A549 (cell line): ENCODE results near the gene UBE2L5. TPM values are rescaled to one million over a fixed set of nuclear protein-coding genes. Genes with fewer than 3 reads are reported as not detected.

ENCODE experiments used
- ATAC-seq, 2 experiments: fragments of 200-7000 bp in 1 of 2; fragments of >200 bp in 1 of 2; cut with Nextera tagmentation in 1 of 2; cut with Tn5 transposase in 1 of 2; 3 replicates each; pipeline versions ENCODE4 v1.8.0 to v1.9.1; 2018 to 2020; ENCODE audit warnings: mild to moderate bottlenecking in 1 of 2, moderate library complexity in 1 of 2
- CTCF ChIA-PET: fragments of 300-600 bp; sonication (Branson Sonifier 250); formaldehyde crosslinking; extraction: SDS; loops from one replicate; lab custom pipeline; 2021; ENCODE audit warnings: antibody characterized with exemption, inconsistent platforms; lab: Yijun Ruan, JAX
- POLR2A ChIA-PET: fragments of 350-600 bp; formaldehyde crosslinking; extraction: SDS; loops from one replicate; lab custom pipeline; 2021; ENCODE audit warnings: antibody characterized with exemption, inconsistent platforms; lab: Yijun Ruan, JAX
- DNase-seq, 2 experiments: peaks; one replicate each; pipeline versions ENCODE4 v3.0.0 to v3.0.0-alpha.2; 2011 to 2016; ENCODE audit warnings: low read depth in 1 of 2, low spot score in 1 of 2
- FAIRE-seq: peaks from 2 replicates; lab custom pipeline; 2011; peaks lifted over from hg19 to GRCh38; lab: Jason Lieb, UNC
- H3K27ac ChIP-seq, 2 experiments: fragments of >200 bp; sonication (Bioruptor Twin); formaldehyde crosslinking; 3 replicates each; pipeline ENCODE4 v1.5.1; 2016 to 2017
- H3K4me1 ChIP-seq: fragments of >200 bp; sonication (Bioruptor Twin); formaldehyde crosslinking; 3 replicates; pipeline ENCODE4 v1.6.1; 2016
- H3K4me2 ChIP-seq: fragments of >200 bp; sonication (Bioruptor Twin); formaldehyde crosslinking; 3 replicates; pipeline ENCODE4 v1.6.1; 2016
- H3K4me3 ChIP-seq: fragments of >200 bp; sonication (Bioruptor Twin); formaldehyde crosslinking; 3 replicates; pipeline ENCODE4 v1.5.1; 2016
- H3K9me3 ChIP-seq: fragments of >200 bp; sonication (Bioruptor Twin); formaldehyde crosslinking; 3 replicates; pipeline ENCODE4 v1.6.1; 2016
- BHLHE40 ChIP-seq: IDR thresholded peaks from 2 replicates; pipeline ENCODE4 v1.6.1; 2012; ENCODE audit warnings: low read depth, low read length, inconsistent platforms
- CBX2 ChIP-seq: fragments of 200-600 bp; sonication (generic); IDR thresholded peaks from 2 replicates; pipeline ENCODE4 v1.6.1; 2016; ENCODE audit warnings: low read depth, mild to moderate bottlenecking, borderline replicate concordance
- CBX8 ChIP-seq: fragments of 200-600 bp; sonication (generic); IDR thresholded peaks from 2 replicates; pipeline ENCODE4 v1.6.1; 2016
- CEBPB ChIP-seq, 2 experiments: fragments of >200 bp in 1 of 2; sonication (Bioruptor Twin) in 1 of 2; formaldehyde crosslinking in 1 of 2; IDR thresholded peaks; 2 replicates each; pipeline ENCODE4 v1.6.1; 2012 to 2016
- CHD4 ChIP-seq: fragments of 200-600 bp; sonication (generic); IDR thresholded peaks from 2 replicates; pipeline ENCODE4 v1.6.1; 2016; ENCODE audit warnings: antibody characterized with exemption, mild to moderate bottlenecking, borderline replicate concordance
- EHF ChIP-seq: fragments of 250-450 bp; sonication (Bioruptor Pico); IDR thresholded peaks from 2 replicates; pipeline ENCODE4 v1.5.0; 2020; ENCODE audit warnings: mild to moderate bottlenecking
- EHMT2 ChIP-seq: fragments of 200-600 bp; sonication (generic); IDR thresholded peaks from 2 replicates; pipeline ENCODE4 v1.6.1; 2016; ENCODE audit warnings: antibody characterized with exemption, low read depth, mild to moderate bottlenecking, moderate library complexity
- FOSL2 ChIP-seq, 2 experiments: fragments of 450-650 bp in 1 of 2; fragments of >200 bp in 1 of 2; sonication (Bioruptor Twin) in 1 of 2; formaldehyde crosslinking; IDR thresholded peaks; 2 replicates each; pipeline versions ENCODE4 v1.5.0 to v1.6.1; 2016 to 2020; ENCODE audit warnings: mild to moderate bottlenecking in 1 of 2, moderate library complexity in 1 of 2
- FOXS1 ChIP-seq: fragments of 250-450 bp; sonication (Bioruptor Pico); IDR thresholded peaks from 2 replicates; pipeline ENCODE4 v1.5.0; 2020; ENCODE audit warnings: mild to moderate bottlenecking, moderate library complexity
- HDAC2 ChIP-seq: fragments of 200-600 bp; sonication (generic); IDR thresholded peaks from 2 replicates; pipeline ENCODE4 v1.6.1; 2016
- HEYL ChIP-seq: fragments of 250-450 bp; sonication (Bioruptor Pico); IDR thresholded peaks from 2 replicates; pipeline ENCODE4 v1.8.0; 2021; ENCODE audit warnings: mild to moderate bottlenecking, moderate library complexity
- HOXB5 ChIP-seq: fragments of 250-450 bp; sonication (Bioruptor Pico); IDR thresholded peaks from 2 replicates; pipeline ENCODE4 v1.5.0; 2020; ENCODE audit warnings: mild to moderate bottlenecking, moderate library complexity
- KDM1A ChIP-seq: fragments of 200-600 bp; sonication (generic); IDR thresholded peaks from 2 replicates; pipeline ENCODE4 v1.6.1; 2016; ENCODE audit warnings: low read depth, mild to moderate bottlenecking
- MAZ ChIP-seq: fragments of 150-350 bp; IDR thresholded peaks from 2 replicates; pipeline ENCODE4 v1.6.1; 2014; ENCODE audit warnings: antibody characterized with exemption, low read depth, low read length, borderline replicate concordance
- NFE2L2 ChIP-seq: fragments of 150-350 bp; conservative IDR thresholded peaks from 2 replicates; pipeline ENCODE4 v1.6.1; 2014; ENCODE audit warnings: low read length
- PHF8 ChIP-seq: fragments of 200-600 bp; sonication (generic); IDR thresholded peaks from 2 replicates; pipeline ENCODE4 v1.6.1; 2016; ENCODE audit warnings: low read depth, mild to moderate bottlenecking, antibody characterized with exemption, moderate library complexity, borderline replicate concordance
- POLR2A ChIP-seq: IDR thresholded peaks from 2 replicates; pipeline ENCODE4 v1.6.1; 2012; ENCODE audit warnings: mild to moderate bottlenecking, low read length
- POLR2AphosphoS2 ChIP-seq: conservative IDR thresholded peaks from 2 replicates; pipeline ENCODE4 v1.6.1; 2012; ENCODE audit warnings: low read length, improper control_type of control experiment, inconsistent platforms
- RAD21 ChIP-seq, 2 experiments: fragments of >200 bp in 1 of 2; sonication (Bioruptor Twin) in 1 of 2; formaldehyde crosslinking in 1 of 2; IDR thresholded peaks in 1 of 2; conservative IDR thresholded peaks in 1 of 2; 2 replicates in 1 of 2; 3 replicates in 1 of 2; pipeline ENCODE4 v1.6.1; 2012 to 2018; ENCODE audit warnings: inconsistent platforms in 1 of 2
- RARB ChIP-seq: fragments of 250-450 bp; sonication (Bioruptor Pico); IDR thresholded peaks from 2 replicates; pipeline ENCODE4 v1.8.0; 2021; ENCODE audit warnings: mild to moderate bottlenecking, moderate library complexity
- RNF2 ChIP-seq: fragments of 200-600 bp; sonication (generic); IDR thresholded peaks from 2 replicates; pipeline ENCODE4 v1.6.1; 2016; ENCODE audit warnings: low read depth, mild to moderate bottlenecking, antibody characterized with exemption, moderate library complexity, borderline replicate concordance
- TP53 ChIP-seq: fragments of 250-450 bp; sonication (Bioruptor Pico); IDR thresholded peaks from 2 replicates; pipeline ENCODE4 v1.5.0; 2021; ENCODE audit warnings: mild to moderate bottlenecking, moderate library complexity
- ZC3H11A ChIP-seq: fragments of 450-650 bp; IDR thresholded peaks from 2 replicates; pipeline ENCODE4 v1.6.1; 2014; ENCODE audit warnings: antibody characterized with exemption, mild to moderate bottlenecking
- ZNF302 ChIP-seq: fragments of 250-450 bp; sonication (Bioruptor Pico); IDR thresholded peaks from 2 replicates; pipeline ENCODE4 v1.9.0; 2021; ENCODE audit warnings: inconsistent platforms, mild to moderate bottlenecking, moderate library complexity
- WGBS: methylation state at CpG from one replicate; pipeline ENCODE4 v1.1.6; 2017; ENCODE audit errors: missing lambda C conversion rate; 5-methylcytosine and 5-hydroxymethylcytosine counted together
- polyA plus RNA-seq, 4 experiments: library from polyadenylated mRNA; depleted of rRNA in 3 of 4; stranded (reverse); fragments of >200 nt; fragmentation: RNase III in 1 of 4; extraction: RNeasy Plus Mini Kit Qiagen cat#74134 plus additional on column Dnase treatment in 1 of 4; gene quantifications; 2 replicates in 3 of 4; 3 replicates in 1 of 4; pipeline ENCODE4 v1.2.3, GENCODE V29; 2011 to 2017
- TF ChIP-seq, protein P1 (sequence below): IDR thresholded peaks from 2 replicates; pipeline ENCODE4 v1.6.1; 2012
- TF ChIP-seq, protein P2 (sequence below): fragments of >200 bp; sonication (Bioruptor Twin); formaldehyde crosslinking; IDR thresholded peaks from 3 replicates; pipeline ENCODE4 v1.5.1; 2016

Gene UBE2L5
- polyA plus RNA-seq, 2 of the 4 experiments (the other 2 are of a cell fraction) = 0.31 TPM; not detected in 1

DNA sequence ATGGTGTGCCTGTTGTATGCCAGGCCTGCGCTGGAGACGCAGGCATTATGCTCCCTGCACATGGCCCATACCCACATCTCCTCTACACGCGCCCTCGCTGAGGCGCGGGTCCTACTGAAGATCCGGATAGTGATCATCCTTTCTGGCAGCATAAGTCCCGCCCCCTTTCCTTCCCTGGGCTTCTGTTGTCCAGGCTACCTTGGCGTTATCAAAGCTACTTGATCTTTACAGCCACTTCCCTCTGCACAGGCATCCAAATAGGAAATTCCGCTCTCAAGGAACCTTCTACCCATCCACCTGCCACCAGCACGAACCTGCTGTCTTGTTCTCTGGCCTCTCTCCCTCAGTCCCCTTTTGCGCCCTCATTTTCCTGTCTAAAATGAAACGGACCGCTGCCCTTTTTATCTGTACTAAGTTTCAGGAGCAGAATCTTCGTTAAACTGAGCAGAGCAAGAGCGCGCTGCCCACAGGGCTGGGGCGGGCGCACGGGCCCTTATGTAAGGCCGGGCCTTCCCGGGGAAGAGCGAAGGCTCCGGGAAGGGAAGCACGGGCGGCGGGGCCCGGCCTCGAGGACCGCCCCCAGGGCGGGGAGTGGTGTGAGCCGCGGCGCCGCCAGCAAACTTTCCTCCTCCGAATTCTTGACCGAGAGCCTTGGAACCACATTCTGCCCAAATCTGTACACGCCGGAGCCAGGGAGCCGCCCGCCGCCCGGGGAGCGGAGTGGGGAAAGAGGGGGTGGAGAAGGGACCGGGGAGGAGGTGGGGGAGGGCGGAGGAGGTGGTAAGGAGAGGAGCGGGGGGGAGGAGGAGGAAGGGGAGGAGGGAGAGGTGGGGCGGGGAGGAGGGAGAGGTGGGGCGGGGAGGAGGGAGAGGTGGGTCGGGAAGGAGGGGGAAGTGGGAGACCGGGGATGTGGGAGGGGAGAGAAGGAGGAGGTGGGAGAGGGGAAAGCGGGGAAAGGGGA, 920 bp upstream of the UBE2L5 start (continued):
- TF ChIP-seq RARB (CRISPR knock-in tag) (no peak), CBX2 (no peak), CHD4 (no peak), RAD21 (conservative IDR thresholded peaks at IDR 0.05 in 1 of 2, IDR thresholded peaks at IDR 0.05 in 1 of 2) (no peak), EHF (CRISPR knock-in tag) (no peak), FOSL2 (IDR thresholded peaks at IDR 0.05) (no peak), FOSL2 (CRISPR knock-in tag; IDR thresholded peaks at IDR 0.05) (no peak)
- TF ChIP-seq, protein P1, sequence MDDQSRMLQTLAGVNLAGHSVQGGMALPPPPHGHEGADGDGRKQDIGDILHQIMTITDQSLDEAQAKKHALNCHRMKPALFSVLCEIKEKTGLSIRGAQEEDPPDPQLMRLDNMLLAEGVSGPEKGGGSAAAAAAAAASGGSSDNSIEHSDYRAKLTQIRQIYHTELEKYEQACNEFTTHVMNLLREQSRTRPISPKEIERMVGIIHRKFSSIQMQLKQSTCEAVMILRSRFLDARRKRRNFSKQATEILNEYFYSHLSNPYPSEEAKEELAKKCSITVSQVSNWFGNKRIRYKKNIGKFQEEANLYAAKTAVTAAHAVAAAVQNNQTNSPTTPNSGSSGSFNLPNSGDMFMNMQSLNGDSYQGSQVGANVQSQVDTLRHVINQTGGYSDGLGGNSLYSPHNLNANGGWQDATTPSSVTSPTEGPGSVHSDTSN = no peak

GRCh38 chr13:30423891-30424290, 1.6 kb downstream of the UBE2L5 start:
- no peak overlapping the region for H3K27ac ChIP-seq
- no peak overlapping the region for H3K4me2 ChIP-seq
- H3K4me3 ChIP-seq = no peak overlapping the region
- no peaks in the 10 kb centered on the region for H3K9me3 ChIP-seq
- DNase-seq (no peak), FAIRE-seq (no peak), ATAC-seq (no peak)
- ChIA-PET CTCF (interaction anchor here (1.8 kb wide), 1 partner anchor 16 kb away, joined by 14 read pairs; no protein-coding TSS in a partner anchor), POLR2A (no interaction called here)
- WGBS = 76% methylated on average over 3 of the region's 3 CpGs
- TF ChIP-seq ZC3H11A (no peak), BHLHE40 (no peak), EHMT2 (no peak), POLR2A (no peak), CBX8 (no peak), RNF2 (no peak), EHF (CRISPR knock-in tag) (no peak), HOXB5 (CRISPR knock-in tag) (no peak)
- peaks cover 12% of the 10 kb centered on the region for H3K4me1 ChIP-seq

- peak overlapping the region; percentile 38 to 82; a peak in 5 of 6 replicates for H3K27ac ChIP-seq
- TF ChIP-seq CEBPB (IDR thresholded peaks at IDR 0.05) (no peak), POLR2AphosphoS2 (no peak), HEYL (CRISPR knock-in tag) (no peak), MAZ (no peak), NFE2L2 (no peak), TP53 (CRISPR knock-in tag) (no peak), PHF8 (no peak), HDAC2 (no peak), CBX8 (no peak), FOSL2 (IDR thresholded peaks at IDR 0.05) (no peak), FOSL2 (CRISPR knock-in tag; IDR thresholded peaks at IDR 0.05) (no peak), RARB (CRISPR knock-in tag) (no peak), KDM1A (no peak), BHLHE40 (no peak), ZNF302 (CRISPR knock-in tag) (no peak), FOXS1 (CRISPR knock-in tag) (no peak)
- TF ChIP-seq, protein P2, sequence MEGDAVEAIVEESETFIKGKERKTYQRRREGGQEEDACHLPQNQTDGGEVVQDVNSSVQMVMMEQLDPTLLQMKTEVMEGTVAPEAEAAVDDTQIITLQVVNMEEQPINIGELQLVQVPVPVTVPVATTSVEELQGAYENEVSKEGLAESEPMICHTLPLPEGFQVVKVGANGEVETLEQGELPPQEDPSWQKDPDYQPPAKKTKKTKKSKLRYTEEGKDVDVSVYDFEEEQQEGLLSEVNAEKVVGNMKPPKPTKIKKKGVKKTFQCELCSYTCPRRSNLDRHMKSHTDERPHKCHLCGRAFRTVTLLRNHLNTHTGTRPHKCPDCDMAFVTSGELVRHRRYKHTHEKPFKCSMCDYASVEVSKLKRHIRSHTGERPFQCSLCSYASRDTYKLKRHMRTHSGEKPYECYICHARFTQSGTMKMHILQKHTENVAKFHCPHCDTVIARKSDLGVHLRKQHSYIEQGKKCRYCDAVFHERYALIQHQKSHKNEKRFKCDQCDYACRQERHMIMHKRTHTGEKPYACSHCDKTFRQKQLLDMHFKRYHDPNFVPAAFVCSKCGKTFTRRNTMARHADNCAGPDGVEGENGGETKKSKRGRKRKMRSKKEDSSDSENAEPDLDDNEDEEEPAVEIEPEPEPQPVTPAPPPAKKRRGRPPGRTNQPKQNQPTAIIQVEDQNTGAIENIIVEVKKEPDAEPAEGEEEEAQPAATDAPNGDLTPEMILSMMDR = no peak
- H3K4me2 ChIP-seq = peak overlapping the region; percentile 72
- CTCF ChIA-PET = interaction anchor here (1.1 kb wide), 1 partner anchor 297 kb away, joined by 5 read pairs; no protein-coding TSS in a partner anchor
- H3K9me3 ChIP-seq = no peaks in the 10 kb centered on the region
- DNase-seq (no peak), ATAC-seq (no peak), FAIRE-seq (no peak)
- H3K4me3 ChIP-seq = no peak overlapping the region
- WGBS = 91% methylated on average over 3 of the region's 3 CpGs
- POLR2A ChIA-PET = no interaction called here
- H3K4me1 ChIP-seq = peaks cover 32% of the 10 kb centered on the region
Measured at GRCh38 chr13:30429235-30429634, 6.9 kb downstream of the UBE2L5 start.
